HG03571 (cell line): ENCODE data around the gene TNFRSF6B.

Experiments
- ATAC-seq: cut with Tn5 transposase; IDR thresholded peaks from one replicate; pipeline ENCODE4 v1.9.1; 2021; ENCODE audit not compliant: unreplicated experiment

TNFRSF6B gene

GRCh38 chr20:63735859-63736718 is 39.6 kb downstream of the TNFRSF6B start, which contains the start of gene LIME1:
Gene LIME1, plus strand, starts transcription at chr20:63736664. Its CDS starts 886 bp downstream, at chr20:63737550.
- ATAC-seq = no peak

GRCh38 chr20:63736893-63737694 is 40.6 kb downstream of the TNFRSF6B start:
- no peak for ATAC-seq

- ATAC-seq = no peak
Observed at GRCh38 chr20:63737695-63737944, 41.2 kb downstream of the TNFRSF6B start.

DNA sequence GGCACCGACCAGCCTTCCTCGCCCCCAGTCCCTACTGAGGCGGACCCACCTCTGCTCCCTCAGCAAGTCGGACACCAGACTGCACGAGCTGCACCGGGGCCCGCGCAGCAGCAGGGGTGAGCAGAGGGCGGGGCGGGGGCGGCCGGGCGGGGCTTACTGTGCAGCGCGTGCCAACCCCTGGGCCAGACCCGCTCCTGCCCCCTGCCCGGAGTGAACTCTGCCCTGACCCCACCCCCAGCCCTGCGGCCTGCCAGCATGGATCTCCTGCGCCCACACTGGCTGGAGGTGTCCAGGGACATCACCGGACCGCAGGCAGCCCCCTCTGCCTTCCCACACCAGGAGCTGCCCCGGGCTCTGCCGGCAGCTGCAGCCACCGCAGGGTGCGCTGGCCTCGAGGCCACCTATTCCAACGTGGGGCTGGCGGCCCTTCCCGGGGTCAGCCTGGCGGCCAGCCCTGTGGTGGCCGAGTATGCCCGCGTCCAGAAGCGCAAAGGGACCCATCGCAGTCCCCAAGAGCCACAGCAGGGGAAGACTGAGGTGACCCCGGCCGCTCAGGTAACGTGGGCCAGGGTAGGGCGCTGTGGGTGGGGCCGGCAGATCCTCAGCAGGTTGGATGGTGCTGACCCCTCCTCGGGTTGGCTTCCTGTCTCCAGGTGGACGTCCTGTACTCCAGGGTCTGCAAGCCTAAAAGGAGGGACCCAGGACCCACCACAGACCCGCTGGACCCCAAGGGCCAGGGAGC is 41.7 kb downstream of the TNFRSF6B start:
- ATAC-seq = no peak

- no peak for ATAC-seq
Observed at GRCh38 chr20:63738687-63739129, 42.3 kb downstream of the TNFRSF6B start.

DNA sequence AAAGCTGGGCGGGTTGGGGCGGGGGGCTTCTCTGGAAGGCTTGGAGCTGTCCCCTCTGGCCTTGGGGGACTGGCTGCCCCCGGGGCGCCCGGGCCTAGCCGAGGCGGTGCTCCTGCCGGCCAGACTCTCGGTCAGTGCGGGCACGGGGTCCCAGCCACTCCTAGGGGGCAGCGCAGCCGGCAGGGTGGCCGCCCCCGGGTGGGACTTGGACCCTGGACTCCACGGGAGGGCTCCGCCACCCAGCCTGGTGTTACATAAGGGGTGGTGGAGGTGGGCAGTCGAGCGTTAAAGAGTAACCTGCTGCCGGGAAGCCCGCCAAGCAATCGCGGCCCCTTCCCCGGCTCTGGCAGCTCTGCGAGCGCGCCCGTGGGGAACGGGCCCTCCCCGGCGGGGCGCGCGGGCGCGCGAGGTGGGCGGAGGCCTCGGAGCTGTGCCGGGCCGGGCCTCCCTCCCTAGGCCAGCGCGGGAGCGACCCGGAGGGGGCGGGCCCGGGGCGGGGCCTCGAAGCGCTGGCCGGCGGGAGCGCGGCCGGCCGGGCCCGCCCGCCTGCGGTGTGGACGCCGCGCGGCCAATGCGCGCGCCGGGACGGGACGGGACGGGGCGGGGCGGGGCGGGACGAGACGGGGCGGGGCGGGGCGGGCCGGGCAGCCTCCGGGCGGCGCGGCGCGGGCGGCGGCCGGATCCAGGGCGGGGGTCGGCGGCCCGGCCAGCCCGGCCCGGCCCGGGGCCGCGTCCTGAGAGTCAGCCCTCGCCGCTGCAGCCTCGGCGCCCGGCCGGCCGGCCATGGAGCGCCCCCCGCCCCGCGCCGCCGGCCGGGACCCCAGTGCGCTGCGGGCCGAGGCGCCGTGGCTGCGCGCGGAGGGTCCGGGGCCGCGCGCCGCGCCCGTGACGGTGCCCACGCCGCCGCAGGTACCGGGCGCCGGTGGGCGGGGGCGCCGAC is 42.9 kb downstream of the TNFRSF6B start, which contains the start of gene SLC2A4RG:
Gene SLC2A4RG, plus strand, starts transcription at position 647 of the 940 bp plus-strand sequence. Its CDS starts 137 bp downstream, at position 784.
- no peak for ATAC-seq

DNA sequence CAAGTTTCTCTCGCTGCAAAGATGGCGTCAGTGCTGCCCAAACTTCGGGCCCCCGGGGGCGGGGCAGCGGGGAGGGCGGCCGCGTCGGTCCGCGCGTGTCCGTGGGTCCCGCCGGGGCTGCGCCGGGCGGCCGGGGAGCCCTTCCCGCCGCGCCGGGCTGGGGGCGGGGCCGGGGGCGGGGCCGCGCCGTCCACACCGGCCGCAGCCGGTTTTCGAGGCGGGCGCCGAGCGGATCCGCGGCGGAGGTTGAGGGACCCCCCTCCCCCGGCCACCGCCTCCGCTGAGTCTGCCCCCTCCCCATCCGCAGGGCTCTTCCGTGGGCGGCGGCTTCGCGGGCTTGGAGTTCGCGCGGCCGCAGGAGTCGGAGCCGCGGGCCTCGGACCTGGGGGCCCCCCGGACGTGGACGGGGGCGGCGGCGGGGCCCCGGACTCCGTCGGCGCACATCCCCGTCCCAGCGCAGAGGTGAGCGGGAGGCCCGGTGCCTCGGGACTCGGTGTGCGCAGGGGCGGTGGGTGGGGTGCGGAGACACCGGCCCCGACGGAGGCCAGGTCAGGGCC is 43.7 kb downstream of the TNFRSF6B start:
- no peak for ATAC-seq

GRCh38 chr20:63740627-63741353 is 44.3 kb downstream of the TNFRSF6B start:
- no peak for ATAC-seq

DNA sequence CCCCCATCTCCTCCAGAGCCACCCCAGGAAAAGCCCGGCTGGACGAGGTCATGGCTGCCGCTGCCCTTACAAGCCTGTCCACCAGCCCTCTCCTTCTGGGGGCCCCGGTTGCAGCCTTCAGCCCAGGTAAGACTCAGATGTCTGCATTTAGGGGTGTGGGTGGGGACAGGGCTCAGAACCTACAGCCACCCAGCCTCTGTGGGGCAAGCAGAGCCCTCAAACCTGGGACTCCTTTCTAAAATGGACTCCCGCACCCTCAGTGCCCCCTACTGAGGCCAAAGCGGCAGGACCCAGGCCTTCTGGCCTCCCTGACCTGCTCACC is 44.9 kb downstream of the TNFRSF6B start:
- ATAC-seq = no peak

DNA sequence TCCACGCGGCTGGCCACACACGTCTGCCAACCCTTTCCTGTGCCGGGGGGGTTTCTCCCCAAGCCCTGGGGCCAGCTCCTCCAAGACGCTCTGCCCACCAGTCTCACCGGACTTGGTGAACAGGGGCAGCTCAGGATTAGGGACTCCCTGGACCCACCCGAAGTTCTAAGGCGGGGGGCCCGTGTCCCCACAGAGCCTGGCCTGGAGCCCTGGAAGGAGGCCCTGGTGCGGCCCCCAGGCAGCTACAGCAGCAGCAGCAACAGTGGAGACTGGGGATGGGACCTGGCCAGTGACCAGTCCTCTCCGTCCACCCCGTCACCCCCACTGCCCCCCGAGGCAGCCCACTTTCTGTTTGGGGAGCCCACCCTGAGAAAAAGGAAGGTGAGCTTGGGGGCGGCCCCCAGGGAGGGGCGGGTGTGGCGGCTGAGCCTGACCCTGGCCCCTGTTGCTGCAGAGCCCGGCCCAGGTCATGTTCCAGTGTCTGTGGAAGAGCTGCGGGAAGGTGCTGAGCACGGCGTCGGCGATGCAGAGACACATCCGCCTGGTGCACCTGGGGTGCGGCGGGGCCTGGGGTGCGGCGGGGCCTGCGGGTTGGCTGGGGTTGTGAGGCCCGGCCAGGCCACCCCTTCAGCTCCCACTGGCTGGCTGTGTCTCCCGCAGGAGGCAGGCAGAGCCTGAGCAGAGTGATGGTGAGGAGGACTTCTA is 45.4 kb downstream of the TNFRSF6B start:
- ATAC-seq = no peak

DNA sequence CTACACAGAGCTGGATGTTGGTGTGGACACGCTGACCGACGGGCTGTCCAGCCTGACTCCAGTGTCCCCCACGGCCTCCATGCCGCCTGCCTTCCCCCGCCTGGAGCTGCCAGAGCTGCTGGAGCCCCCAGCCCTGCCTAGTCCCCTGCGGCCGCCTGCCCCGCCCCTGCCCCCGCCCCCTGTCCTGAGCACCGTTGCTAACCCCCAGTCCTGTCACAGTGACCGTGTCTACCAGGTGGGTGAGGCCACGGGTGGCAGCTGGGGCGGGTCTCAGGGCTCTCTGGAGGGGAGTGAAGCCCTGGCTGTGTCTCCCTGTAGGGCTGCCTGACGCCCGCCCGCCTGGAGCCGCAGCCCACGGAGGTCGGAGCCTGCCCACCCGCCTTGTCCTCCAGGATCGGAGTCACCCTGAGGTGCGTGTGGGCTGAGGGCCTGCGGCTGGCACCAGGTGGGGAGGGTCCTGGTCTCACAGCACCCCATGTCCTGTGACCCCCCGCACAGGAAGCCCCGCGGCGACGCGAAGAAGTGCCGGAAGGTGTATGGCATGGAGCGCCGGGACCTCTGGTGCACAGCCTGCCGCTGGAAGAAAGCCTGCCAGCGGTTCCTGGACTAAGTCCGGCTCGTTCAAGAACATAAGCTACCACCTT is 46.1 kb downstream of the TNFRSF6B start:
- ATAC-seq = no peak

GRCh38 chr20:63743210-63743970 is 46.9 kb downstream of the TNFRSF6B start:
- no peak for ATAC-seq

DNA sequence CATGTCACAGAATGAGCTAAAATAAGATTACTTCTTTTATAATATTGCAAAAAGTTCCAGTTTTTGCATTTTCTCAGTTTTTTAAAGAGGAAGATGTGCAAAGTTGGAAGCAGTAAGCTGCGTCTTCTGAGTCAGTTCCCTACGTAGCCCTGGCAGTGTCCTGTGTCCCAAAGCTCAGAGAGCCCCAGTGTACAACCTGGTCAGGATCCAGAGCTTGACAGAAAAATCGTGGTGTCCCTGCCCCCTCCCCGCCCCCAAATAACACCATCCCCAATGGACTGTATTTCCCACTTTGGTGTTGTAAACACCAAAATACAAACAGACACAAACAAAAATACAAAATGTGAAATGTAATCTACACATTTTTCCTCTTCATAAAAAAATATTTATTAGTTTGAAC is 47.7 kb downstream of the TNFRSF6B start:
- ATAC-seq = no peak

DNA sequence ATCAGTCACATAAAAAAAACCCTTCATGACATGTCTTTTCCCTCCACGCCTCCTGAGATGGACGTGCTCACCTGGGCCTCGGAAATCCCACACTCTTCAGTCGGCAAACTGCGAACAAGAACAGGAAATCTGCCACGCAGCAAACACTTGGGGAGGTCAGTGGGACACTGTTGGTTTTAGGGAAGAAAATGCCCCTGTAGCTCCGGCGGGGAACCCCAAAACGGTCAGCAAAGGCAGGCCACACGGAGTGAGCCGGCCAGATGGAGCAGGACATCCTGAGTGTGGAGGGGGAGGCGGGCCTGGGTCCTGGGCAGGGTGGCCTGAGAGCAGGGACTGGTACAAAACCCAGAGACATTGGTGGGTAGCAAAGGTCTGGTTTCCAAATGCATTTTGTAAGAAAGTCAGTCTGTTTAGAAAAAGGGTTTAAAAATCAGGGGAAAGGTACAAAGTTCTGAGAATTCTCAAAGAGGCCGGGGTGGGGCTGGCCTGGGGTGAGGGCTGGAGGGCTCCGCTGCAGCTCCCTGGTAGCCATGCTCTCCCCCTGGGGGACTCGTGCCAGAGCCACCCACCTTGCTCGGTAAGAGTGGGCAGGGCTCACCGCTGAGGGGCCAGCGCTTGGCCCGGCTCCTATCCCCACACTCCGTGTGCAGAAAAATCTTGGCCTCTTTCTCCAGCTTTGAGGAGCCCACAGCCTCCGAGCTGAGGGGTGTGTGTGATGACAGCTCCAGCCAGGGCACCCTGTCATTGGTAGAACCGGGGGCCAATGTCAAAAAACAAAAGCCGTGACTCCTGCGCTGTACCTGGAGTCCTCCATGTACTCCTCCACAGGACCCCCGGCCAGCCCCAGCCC is 48.3 kb downstream of the TNFRSF6B start:
- ATAC-seq = no peak

- no peak for ATAC-seq
Observed at GRCh38 chr20:63745424-63745805, 49.0 kb downstream of the TNFRSF6B start.

- no peak for ATAC-seq
Observed at GRCh38 chr20:63745961-63746731, 49.7 kb downstream of the TNFRSF6B start.
